Activated CD4-positive, CD25-positive, alpha-beta regulatory T cell treated with anti-CD3 and anti-CD28 coated beads, Interleukin-2, amount 50 U/mL, for 72 hours (primary cell): ENCODE measurements around the gene C1orf21.

Source experiments
- DNase-seq: peaks from one replicate; pipeline ENCODE4 v3.0.0; 2021

C1orf21 gene

GRCh38 chr1:184489908-184490307, 103.1 kb downstream of the C1orf21 start:
- DNase-seq, result no peak

DNA sequence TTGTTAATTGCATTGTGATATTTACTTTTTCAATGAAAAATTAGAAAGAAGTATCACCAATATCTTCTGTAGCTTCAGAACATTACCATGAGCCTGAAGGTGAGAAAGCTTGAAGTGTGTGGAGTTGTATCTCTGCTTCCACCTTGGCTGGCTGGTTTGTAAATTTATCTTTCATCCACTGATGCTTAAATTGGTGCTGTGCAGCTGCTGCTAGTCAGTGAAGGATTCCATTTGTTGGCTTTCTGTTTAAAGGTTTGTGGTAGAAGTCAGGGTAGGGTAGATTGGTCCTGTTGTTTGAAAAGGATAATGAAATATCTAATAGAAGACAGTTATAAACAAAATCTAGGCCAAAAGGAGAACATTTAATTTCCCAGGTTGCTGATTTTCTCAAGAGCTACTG, 105.7 kb downstream of the C1orf21 start:
- DNase-seq, result no peak

- DNase-seq, result no peak
These were observed 107.2 kb downstream of the C1orf21 start for GRCh38 chr1:184493987-184494388.

GRCh38 chr1:184494929-184495328, 108.1 kb downstream of the C1orf21 start:
- no peak for DNase-seq

GRCh38 chr1:184497959-184498723, 111.3 kb downstream of the C1orf21 start:
- DNase-seq, result no peak

DNA sequence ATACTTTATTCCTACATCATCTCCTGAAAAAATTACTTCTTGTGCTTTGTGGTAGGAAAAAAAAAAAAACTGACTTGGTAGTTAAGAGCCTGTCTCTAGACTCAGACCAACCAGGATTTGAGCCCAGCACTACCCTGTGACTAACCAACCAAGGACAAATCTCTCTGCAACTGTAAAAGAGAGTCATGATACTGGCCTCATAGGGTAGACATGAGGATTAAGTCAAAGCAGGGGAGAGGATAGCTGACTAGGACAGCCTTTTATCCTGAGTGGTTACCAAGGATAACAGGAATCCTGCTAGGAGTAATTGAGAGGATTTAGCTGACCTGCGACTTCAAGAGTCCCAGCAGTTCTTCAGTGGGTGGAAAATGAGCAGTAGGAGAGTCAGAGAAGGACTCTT, 112.8 kb downstream of the C1orf21 start:
- DNase-seq, result no peak

- DNase-seq, result no peak
These were observed 115.3 kb downstream of the C1orf21 start for GRCh38 chr1:184502161-184502560.

- DNase-seq, result no peak
These were observed 116.5 kb downstream of the C1orf21 start for GRCh38 chr1:184503221-184503749.

DNA sequence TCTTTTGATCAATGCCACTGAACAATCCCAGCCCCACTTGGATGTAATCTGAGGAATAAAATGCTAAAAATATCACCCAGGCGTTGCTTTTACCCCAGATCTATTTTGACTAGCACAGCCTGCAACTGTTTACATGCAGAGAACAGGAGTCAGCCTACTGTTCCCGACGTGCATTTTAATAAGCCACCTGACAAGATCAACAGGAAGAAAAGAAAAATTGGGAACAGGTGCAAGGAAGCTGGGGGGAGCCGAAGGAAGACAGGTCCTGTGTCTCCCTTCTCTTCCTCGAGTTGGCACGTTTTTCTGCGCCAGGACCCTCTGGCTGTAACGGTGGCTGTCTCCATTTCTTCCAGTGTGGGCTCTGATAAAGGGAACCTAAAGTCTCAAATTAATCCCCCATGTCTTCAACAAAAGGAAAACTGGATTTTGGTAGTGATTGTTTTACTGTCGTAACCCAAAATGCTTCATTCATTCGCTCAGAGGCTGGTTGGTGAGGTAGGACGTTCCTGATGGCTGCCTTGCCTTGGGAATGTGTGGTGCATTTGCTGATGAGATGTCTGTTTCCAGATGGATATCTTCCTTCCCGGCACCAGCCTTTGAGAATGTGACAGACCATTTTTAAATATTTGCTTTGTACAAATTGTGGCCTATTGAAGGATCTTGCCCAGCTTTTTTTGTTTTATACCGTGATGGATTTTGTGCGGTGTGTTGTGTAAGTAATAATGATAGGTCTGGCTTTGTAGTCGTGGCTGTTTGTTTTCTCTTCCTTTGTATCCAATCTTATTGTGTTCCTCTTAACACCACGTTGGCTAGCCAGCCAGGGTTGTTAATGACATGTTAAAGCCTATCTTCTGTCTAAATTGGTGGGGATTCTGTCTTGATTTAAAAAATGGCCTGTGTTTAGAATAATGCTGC, 117.5 kb downstream of the C1orf21 start:
- no peak for DNase-seq

DNA sequence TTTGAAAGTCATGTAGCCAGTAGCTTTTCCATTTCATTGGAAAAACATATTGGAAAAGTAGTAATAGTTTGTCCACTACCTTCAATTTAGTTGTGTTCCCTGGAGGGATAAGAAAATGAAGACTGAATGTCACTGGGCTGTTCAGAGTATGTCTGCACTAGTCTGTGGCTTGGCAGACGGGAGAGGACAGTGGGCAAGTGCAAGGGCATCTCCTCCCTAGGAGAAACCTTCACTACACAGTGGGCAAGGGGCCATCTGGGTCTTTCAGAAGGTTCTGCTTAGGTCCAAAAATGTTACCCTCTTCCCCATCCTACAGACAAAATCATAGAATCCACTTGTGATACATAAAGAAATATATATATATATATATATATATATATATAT, 118.1 kb downstream of the C1orf21 start:
- no peak for DNase-seq

DNA sequence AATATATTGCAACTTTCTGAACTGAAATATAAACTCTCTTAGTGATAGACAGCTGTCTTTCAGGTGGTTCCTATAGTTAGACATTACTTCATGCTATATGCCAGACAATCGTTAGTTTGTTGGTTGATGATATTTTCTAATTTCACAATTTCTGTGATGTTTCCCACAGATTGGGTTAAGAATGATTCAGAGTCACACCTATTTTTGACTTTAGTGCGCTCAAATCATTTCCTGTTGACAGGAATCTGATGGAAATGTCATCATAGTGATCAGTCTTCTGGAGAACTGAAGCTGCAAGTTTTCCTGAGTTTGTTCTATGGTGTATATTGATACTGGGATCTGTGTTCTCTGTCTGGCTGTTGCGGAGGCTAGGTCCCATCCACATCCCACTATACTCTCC, 119.7 kb downstream of the C1orf21 start:
- DNase-seq, result no peak

GRCh38 chr1:184507165-184507564, 120.3 kb downstream of the C1orf21 start:
- no peak for DNase-seq

GRCh38 chr1:184507604-184508280, 120.9 kb downstream of the C1orf21 start:
- DNase-seq, result no peak

- no peak for DNase-seq
These were observed 122.3 kb downstream of the C1orf21 start for GRCh38 chr1:184509105-184509504.

DNA sequence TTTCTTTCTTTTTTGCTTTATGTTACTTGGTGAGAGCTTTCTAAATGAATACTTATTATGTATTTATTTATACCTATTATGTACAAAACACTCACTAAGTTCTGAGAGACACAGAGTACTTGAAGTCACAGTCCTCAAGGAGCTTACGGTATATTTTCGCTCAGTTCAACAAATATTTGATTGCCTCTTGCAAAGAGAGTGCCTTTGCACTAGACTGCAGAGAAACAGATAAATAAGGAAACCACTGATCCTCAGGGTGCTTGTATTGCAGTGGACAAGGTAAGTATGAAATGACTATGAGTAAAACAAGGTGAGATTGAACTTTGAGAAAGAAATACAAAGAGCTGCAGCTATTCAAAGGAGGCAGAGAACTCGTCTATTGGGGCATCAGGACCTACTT, 123.3 kb downstream of the C1orf21 start:
- no peak for DNase-seq

- no peak for DNase-seq
These were observed 125.9 kb downstream of the C1orf21 start for GRCh38 chr1:184512724-184513123.

DNA sequence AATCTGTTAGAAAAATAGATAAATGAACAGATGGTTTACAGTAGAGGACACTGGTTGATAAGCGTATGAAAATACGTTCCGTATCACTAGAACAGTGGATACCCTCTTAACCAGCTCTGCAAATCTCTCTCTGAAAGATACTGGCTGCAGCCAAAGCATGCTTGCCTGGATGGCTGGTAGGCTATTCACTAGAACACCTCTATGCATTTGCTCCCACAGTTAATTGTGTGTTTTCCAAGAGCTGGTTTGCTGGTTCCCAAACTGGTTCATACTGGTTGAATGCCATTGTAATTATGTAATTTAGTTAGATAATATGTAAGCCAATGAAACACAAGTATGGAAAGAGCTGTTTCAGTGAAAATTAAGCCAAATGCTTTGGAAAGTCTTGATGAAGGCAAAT, 126.6 kb downstream of the C1orf21 start:
- DNase-seq, result no peak

DNA sequence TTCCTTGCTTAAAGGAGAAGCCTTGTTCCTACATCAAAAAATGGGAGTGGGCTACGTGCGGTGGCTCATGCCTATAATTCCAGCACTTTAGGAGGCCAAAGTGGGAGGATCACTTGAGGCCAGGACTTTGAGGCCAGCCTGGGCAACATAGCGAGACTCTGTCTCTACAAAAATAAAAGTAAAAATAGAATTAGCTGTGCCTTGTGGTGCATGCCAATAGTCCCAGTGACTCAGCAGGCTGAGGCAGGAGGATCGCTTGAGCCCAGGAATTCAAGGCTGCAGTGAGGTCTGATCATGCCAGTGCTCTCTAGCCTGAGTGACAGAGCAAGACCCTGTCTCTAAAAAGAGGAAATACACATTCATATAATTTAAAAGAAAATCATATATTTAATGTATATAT, 127.1 kb downstream of the C1orf21 start:
- DNase-seq, result no peak

DNA sequence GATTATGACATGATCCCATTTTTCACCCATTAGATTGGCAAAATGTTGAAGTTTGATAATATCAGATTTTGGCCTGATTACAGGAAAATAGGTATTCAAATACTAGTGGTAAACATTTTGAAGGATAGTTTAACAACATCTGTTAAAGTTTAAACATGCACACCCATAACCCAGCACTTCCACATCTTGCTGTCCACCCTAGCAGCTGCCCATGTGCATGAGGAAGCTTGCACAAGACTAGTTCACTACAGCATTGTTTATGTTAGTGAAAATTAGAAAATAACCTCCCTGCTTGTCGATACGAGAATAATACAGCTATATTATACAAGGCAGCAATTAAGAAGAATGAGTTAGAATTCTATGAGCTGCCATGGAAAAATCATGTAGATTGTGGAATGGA, 127.6 kb downstream of the C1orf21 start:
- no peak for DNase-seq

DNA sequence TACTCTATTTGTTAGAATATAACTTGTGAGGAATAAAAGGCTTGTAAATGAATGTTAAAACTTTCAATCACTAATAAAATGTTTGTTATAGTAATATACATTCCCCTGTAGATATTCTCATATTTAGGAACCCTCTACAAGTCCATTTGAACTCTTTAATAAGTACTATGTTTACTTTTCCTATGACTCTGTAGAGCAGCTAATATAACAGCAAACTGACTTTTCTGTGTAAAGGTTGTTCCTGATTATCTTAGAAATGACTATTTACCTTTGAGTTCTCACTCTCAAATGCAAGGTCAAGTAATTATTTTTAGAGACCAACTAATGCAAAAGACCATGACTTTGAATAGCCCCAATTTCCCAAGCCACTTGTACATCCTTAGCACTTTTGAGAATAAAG, 130.3 kb downstream of the C1orf21 start:
- no peak for DNase-seq

DNA sequence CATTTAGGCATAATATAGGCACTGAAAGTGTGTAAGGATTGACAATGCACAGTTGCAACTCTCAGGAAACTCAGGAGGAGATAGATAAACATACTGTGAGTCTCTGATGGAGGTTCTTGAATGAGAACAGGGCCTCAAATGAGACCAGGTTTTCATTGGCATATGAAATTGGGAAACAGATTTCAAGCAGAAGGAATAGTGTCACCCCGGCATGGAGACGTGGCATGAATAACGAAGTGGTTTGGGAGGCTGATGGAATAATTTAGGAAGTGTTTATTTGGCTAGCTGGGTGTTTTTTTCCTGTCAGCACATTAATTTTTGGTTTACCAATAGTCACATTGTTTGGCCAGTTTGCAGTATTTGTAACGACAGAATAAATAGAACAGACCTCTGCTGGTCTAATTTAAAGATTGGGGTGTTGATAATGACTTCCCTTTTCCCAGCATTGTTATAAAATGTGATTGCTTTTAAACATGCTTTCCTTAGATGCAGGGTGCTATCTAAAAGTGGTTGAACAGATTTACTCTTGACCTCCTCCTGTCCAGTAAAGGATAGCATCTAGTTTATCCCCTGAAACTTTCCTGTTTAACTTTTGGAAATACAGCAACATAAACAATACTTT, 132.0 kb downstream of the C1orf21 start:
- no peak for DNase-seq

DNA sequence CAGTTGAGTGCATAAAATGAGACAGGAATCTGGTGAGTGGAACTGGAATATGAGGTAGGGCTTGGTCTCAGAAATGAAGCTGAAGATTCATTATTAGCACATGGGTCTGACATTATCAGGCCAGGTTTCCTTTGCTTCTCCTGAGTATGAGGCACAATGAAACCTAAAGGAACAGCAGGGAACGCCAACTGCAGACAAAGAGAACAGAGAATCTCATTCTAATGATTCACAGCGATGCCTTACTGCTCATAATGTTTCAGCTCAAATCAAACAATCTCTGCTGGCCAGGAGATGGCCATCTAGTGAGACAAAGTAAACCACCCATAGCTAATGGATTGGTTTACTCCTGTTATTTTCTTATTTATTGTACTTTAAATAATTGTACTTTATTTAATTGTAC, 133.5 kb downstream of the C1orf21 start:
- no peak for DNase-seq

DNA sequence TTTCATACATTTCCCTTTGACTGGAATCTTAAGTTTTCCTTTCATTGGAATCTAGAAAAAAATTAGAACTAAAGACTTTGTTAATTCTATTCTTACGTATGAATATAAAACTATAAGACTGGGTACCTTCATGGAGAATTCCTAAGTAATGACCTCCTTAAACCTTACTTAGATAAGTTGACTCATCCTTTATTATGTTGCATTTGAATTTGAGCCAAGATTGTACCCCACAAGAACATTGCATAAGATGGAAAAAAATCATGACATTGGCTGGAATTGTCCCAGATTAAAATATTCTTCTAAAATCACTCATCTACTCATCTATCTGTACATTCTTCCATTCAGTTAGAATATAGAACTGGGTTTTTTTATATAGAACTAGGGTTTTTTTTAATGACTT, 137.4 kb downstream of the C1orf21 start:
- DNase-seq, result no peak
